NCI-H226 (cell line): Measurements from ENCODE around the gene CFC1B.
"Not testable (repeated sequence)": the region's sequence is repeated elsewhere in the genome, so short reads cannot be mapped to it uniquely, and the experiment has no call there.

Source experiments
- DNase-seq: peaks from one replicate; pipeline ENCODE4 v3.0.0-alpha.2; 2015

Gene CFC1B

DNA sequence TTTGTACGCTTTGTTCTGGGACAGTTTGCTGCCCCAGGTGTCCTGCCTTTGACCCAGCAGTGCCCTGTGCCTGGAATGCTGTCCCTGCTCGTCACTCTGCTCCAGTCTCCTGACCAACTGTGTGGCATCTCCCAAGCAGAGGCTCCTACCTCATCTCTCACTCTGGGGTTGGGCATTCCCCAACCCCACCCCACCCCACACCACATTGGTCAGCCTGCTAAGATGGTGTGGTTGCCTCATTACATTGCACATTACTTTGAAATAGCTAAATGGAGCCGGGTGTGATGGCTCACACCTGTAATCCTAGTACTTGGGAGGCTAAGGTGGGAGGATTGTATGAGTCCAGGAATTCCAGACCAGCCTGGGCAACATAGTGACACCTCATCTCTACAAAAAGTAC lies 50.9 kb downstream of the CFC1B start:
- not testable (repeated sequence) for DNase-seq

DNA sequence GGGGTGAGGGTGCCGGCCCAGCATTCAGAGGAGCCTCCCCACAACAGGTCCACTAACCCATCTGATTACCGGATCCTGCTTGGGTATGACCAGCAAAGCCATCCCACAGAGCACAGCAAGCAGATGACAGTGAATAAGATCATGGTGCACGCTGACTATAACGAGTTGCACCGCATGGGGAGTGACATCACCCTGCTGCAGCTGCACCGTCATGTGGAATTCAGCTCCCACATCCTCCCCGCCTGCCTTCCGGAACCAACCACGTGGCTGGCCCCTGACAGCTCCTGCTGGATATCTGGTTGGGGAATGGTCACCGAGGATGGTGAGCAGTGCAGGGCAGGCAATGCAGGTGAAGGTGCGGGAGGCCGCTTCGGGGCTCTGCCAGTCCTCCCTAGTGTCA lies 53.2 kb downstream of the CFC1B start:
- not testable (repeated sequence) for DNase-seq

DNA sequence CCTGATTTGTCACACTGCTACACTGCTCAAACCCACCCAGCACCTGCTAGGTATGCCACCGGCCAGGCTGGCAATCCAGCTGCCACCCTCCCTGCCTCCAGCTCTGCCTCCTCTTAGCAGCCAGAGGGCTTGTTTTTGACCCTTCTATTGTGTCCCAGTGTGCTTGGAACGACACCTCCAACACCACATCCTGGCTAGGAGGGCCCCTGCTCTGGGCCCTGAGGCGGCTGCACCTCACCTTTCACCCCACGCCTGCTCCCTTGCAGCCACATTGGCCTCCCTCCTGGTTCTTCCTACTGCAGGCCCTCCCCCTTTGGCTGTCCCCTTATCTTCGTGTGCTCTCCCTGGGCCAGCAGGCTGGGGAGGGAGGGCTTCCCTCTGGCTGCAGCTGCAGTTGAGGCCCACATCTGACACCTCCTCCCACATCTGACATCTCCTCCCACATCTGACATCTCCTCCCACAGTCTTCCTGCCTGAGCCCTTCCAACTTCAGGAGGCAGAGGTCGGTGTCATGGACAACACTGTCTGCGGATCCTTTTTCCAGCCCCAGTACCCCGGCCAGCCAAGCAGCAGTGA lies 55.3 kb downstream of the CFC1B start:
- not testable (repeated sequence) for DNase-seq

DNA sequence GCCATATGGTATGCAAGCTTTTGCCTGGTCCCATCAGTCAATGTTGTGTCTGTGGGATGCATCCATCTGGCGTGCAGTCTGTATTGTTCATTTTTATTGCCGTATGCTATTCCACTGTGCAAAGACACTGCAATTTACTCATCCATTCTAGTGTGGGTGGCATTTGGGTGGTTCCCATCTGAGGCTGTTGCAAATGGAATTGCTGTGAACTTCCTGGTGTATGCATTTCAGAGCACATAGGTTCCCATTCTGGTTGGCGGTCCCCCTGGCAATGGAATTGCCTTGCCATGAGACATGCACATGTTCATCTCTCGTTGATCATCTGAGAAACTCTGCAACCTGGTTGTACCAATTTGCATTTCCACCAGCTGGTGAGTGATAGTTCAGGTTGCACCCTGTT lies 56.5 kb downstream of the CFC1B start:
- not testable (repeated sequence) for DNase-seq
